IPS-15b (cell line): Measurements from ENCODE around the gene TSPAN33.

ENCODE experiments used
- H3K27me3 ChIP-seq: one replicate; pipeline ENCODE4 v1.6.1; 2013; ENCODE audit warnings: low read length; ENCODE audit not compliant: control insufficient read depth, insufficient read depth
- H3K36me3 ChIP-seq: one replicate; pipeline ENCODE4 v1.6.1; 2013; ENCODE audit warnings: low read length; ENCODE audit not compliant: control insufficient read depth, insufficient read depth
- H3K4me1 ChIP-seq: one replicate; pipeline ENCODE4 v1.6.1; 2013; ENCODE audit warnings: mild to moderate bottlenecking, low read length; ENCODE audit not compliant: control insufficient read depth, insufficient read depth
- H3K4me3 ChIP-seq: one replicate; pipeline ENCODE4 v1.5.1; 2013; ENCODE audit warnings: low read depth, low read length
- H3K9ac ChIP-seq: one replicate; pipeline ENCODE4 v1.6.1; 2013; ENCODE audit warnings: low read depth, mild to moderate bottlenecking, low read length
- H3K9me3 ChIP-seq: one replicate; pipeline ENCODE4 v1.6.1; 2013; ENCODE audit warnings: mild to moderate bottlenecking, low read length; ENCODE audit not compliant: control insufficient read depth, insufficient read depth

TSPAN33 gene

GRCh38 chr7:129144095-129144833 lies at the start of gene TSPAN33:
Gene TSPAN33, plus strand, starts transcription at chr7:129144707. Its CDS starts 274 bp downstream, at chr7:129144981.
- H3K4me3 ChIP-seq: peak within 1 kb of the TSS; percentile 86
- H3K27me3 ChIP-seq: peaks cover 31% of the 10 kb centered on the region

GRCh38 chr7:129095258-129095657 lies 49.2 kb upstream of the TSPAN33 start:
- H3K36me3 ChIP-seq: no peaks in the 10 kb centered on the region
- H3K4me1 ChIP-seq: peaks cover 4% of the 10 kb centered on the region
- H3K27me3 ChIP-seq: no peaks in the 10 kb centered on the region
- no peaks in the 10 kb centered on the region for H3K9me3 ChIP-seq
- H3K4me3 ChIP-seq: no peak overlapping the region
- no peak overlapping the region for H3K9ac ChIP-seq

More at GRCh38 chr7:129144095-129144833, at the start of gene TSPAN33:
- H3K36me3 ChIP-seq: no peaks in the 10 kb centered on the region
- H3K9ac ChIP-seq: no peak within 1 kb of the TSS
- H3K9me3 ChIP-seq: no peaks in the 10 kb centered on the region
- H3K4me1 ChIP-seq: no peaks in the 10 kb centered on the region

GRCh38 chr7:129098409-129099084 lies 46.0 kb upstream of the TSPAN33 start:
- Histone ChIP-seq H3K9ac (no peak overlapping the region), H3K9me3 (no peaks in the 10 kb centered on the region), H3K4me1 (no peaks in the 10 kb centered on the region), H3K4me3 (no peak overlapping the region), H3K27me3 (no peaks in the 10 kb centered on the region), H3K36me3 (no peaks in the 10 kb centered on the region)

- Histone ChIP-seq H3K36me3 (no peaks in the 10 kb centered on the region), H3K9ac (no peak overlapping the region), H3K4me3 (no peak overlapping the region), H3K4me1 (no peaks in the 10 kb centered on the region), H3K27me3 (no peaks in the 10 kb centered on the region), H3K9me3 (no peaks in the 10 kb centered on the region)
Measured at GRCh38 chr7:129100827-129101166, 43.7 kb upstream of the TSPAN33 start.

GRCh38 chr7:129101746-129102145 lies 42.8 kb upstream of the TSPAN33 start:
- Histone ChIP-seq H3K27me3 (no peaks in the 10 kb centered on the region), H3K4me1 (no peaks in the 10 kb centered on the region), H3K9ac (no peak overlapping the region), H3K4me3 (no peak overlapping the region), H3K36me3 (no peaks in the 10 kb centered on the region), H3K9me3 (no peaks in the 10 kb centered on the region)

GRCh38 chr7:129103561-129104324 lies 40.8 kb upstream of the TSPAN33 start:
- H3K9ac ChIP-seq: no peak overlapping the region
- H3K4me1 ChIP-seq: no peaks in the 10 kb centered on the region
- H3K27me3 ChIP-seq: no peaks in the 10 kb centered on the region

GRCh38 chr7:129108581-129108980 lies 35.9 kb upstream of the TSPAN33 start:
- Histone ChIP-seq H3K27me3 (no peaks in the 10 kb centered on the region), H3K4me1 (peaks cover 2% of the 10 kb centered on the region), H3K9me3 (no peaks in the 10 kb centered on the region), H3K36me3 (no peaks in the 10 kb centered on the region), H3K9ac (no peak overlapping the region), H3K4me3 (no peak overlapping the region)

More at GRCh38 chr7:129103561-129104324, 40.8 kb upstream of the TSPAN33 start:
- no peaks in the 10 kb centered on the region for H3K36me3 ChIP-seq
- H3K4me3 ChIP-seq: no peak overlapping the region
- H3K9me3 ChIP-seq: no peaks in the 10 kb centered on the region

- no peak overlapping the region for H3K9ac ChIP-seq
- H3K9me3 ChIP-seq: no peaks in the 10 kb centered on the region
- peaks cover 2% of the 10 kb centered on the region for H3K4me1 ChIP-seq
- H3K27me3 ChIP-seq: no peaks in the 10 kb centered on the region
- no peak overlapping the region for H3K4me3 ChIP-seq
- H3K36me3 ChIP-seq: no peaks in the 10 kb centered on the region
Measured at GRCh38 chr7:129110258-129110981, 34.1 kb upstream of the TSPAN33 start.

- Histone ChIP-seq H3K9ac (no peak overlapping the region), H3K36me3 (no peaks in the 10 kb centered on the region)
Measured at GRCh38 chr7:129110982-129111376, 33.5 kb upstream of the TSPAN33 start.

GRCh38 chr7:129115676-129116075 lies 28.8 kb upstream of the TSPAN33 start:
- Histone ChIP-seq H3K4me3 (no peak overlapping the region), H3K36me3 (no peaks in the 10 kb centered on the region), H3K9me3 (peaks cover 2% of the 10 kb centered on the region), H3K9ac (no peak overlapping the region), H3K4me1 (peaks cover 2% of the 10 kb centered on the region), H3K27me3 (no peaks in the 10 kb centered on the region)

More at GRCh38 chr7:129110982-129111376, 33.5 kb upstream of the TSPAN33 start:
- Histone ChIP-seq H3K4me1 (peaks cover 2% of the 10 kb centered on the region), H3K4me3 (no peak overlapping the region), H3K9me3 (no peaks in the 10 kb centered on the region), H3K27me3 (no peaks in the 10 kb centered on the region)

- Histone ChIP-seq H3K36me3 (no peaks in the 10 kb centered on the region), H3K4me3 (no peak overlapping the region), H3K27me3 (no peaks in the 10 kb centered on the region), H3K9ac (no peak overlapping the region), H3K4me1 (no peaks in the 10 kb centered on the region), H3K9me3 (peaks cover 11% of the 10 kb centered on the region)
Measured at GRCh38 chr7:129118182-129118581, 26.3 kb upstream of the TSPAN33 start.
